Pancreas (tissue), 10 donors: Measurements from ENCODE around the gene TMEM176B. TPM values are rescaled to one million over a fixed set of nuclear protein-coding genes. Genes with fewer than 3 reads are reported as not detected.
A peak's percentile ranks its signal among the peaks of the same experiment; 100 is the strongest.

Source experiments
- ATAC-seq, 4 donors: fragments of 200-7000 bp; cut with Tn5 transposase; one replicate each; pipeline versions ENCODE4 v1.8.0 to v1.9.1; 2020; ENCODE audit warnings: mild to moderate bottlenecking in 4 of 4, moderate library complexity in 4 of 4
- DNase-seq, 6 donors: peaks; one replicate each; pipeline ENCODE4 v3.0.0-alpha.2; 2020
- FAIRE-seq: peaks from 2 replicates; lab custom pipeline; 2012; peaks lifted over from hg19 to GRCh38; lab: Jason Lieb, UNC
- H3K27ac ChIP-seq, 4 donors: fragments of 200-600 bp; sonication (generic); 1 replicate in 3 of 4; 2 replicates in 1 of 4; pipeline versions ENCODE4 v1.5.0 to v1.8.0; 2020
- H3K27me3 ChIP-seq, 4 donors: fragments of 200-600 bp; one replicate each; pipeline ENCODE4 v1.8.0; 2021
- H3K36me3 ChIP-seq, 3 donors: fragments of 200-600 bp; sonication (generic) in 1 of 3; one replicate each; pipeline versions ENCODE4 v1.5.0 to v1.8.0; 2020 to 2021
- H3K4me1 ChIP-seq, 3 donors: fragments of 200-600 bp; one replicate each; pipeline ENCODE4 v1.8.0; 2021
- H3K4me3 ChIP-seq, 4 donors: fragments of 200-600 bp; sonication (generic) in 2 of 4; one replicate each; pipeline versions ENCODE4 v1.5.0 to v1.8.0; 2020 to 2021
- H3K9me3 ChIP-seq, 4 donors: fragments of 200-600 bp; one replicate each; pipeline ENCODE4 v1.8.0; 2021
- CTCF ChIP-seq, 4 donors: fragments of 200-600 bp; sonication (generic) in 3 of 4; IDR thresholded peaks; one replicate each; pipeline versions ENCODE4 v1.5.0 to v1.8.0; 2021; ENCODE audit warnings: antibody characterized with exemption in 4 of 4
- WGBS, 2 donors: extraction: QIAGEN DNeasy Blood & Tissue Kit; methylation state at CpG; one replicate each; pipeline ENCODE4 v1.1.7; 2013; 5-methylcytosine and 5-hydroxymethylcytosine counted together
- intact Hi-C, 3 donors: fragments of 100-400 bp; cut with DNase I; formaldehyde crosslinking; loops; one replicate each; pipeline versions ENCODE4 v1.11.1 to v1.14.2; 2022
- polyA plus RNA-seq, 2 donors: library from polyadenylated mRNA; stranded (reverse); fragments of 200-250 nt; gene quantifications; one replicate each; pipeline ENCODE4 v1.2.3, GENCODE V29; 2013
- total RNA-seq, 6 donors: library from RNA; stranded (reverse); fragmentation: NEBNext Ultra II Directional in 4 of 6; extraction: Animal tissue kit (Norgen Biotek cat#: 25700) in 4 of 6; gene quantifications; one replicate each; pipeline versions ENCODE4 v1.2.1 to v1.2.4, GENCODE V29; 2021 to 2023
- donor health status: healthy with polysubstance abuse.
- donor health status: DM: no; HTN: no; CAD: no; lungs with moderate emphysema.
- donor health status: DM: no; HTN: no; CAD: no.
- donor health status: control.
- donor health status: control.
- donor health status: Bipolar disorder and iron deficiency.
- donor health status: DM: yes; HTN: yes; CAD: no.
- donor health status: DM: no; HTN: no; CAD: no.
- donor health status: DM: no; HTN: no; CAD: no.
- donor health status: DM: yes; HTN: yes; CAD: no.

The TMEM176B gene
- total and polyA plus RNA-seq, 8 donors = 16.4 to 83.9 (median 30.5) TPM

- Histone ChIP-seq H3K27me3 (no peaks in the 10 kb centered on the region), H3K36me3 (no peaks in the 10 kb centered on the region), H3K9me3 (no peaks in the 10 kb centered on the region), H3K27ac (no peak overlapping the region), H3K4me3 (no peak overlapping the region), H3K4me1 (peaks cover 0 to 8% (median 0%) of the 10 kb centered on the region in 3 donors)
- 79% methylated on average over 4 of the region's 4 CpGs for WGBS, 2 donors
- no peak for TF ChIP-seq CTCF (IDR thresholded peaks at IDR 0.05)
- ATAC-seq = peak in 2 of 4 donors; percentile 28 to 33
- intact Hi-C loops = no loop called here
- no peak for DNase-seq
- FAIRE-seq = no peak
Measured at GRCh38 chr7:150755473-150756099, 44.6 kb downstream of the TMEM176B start.

GRCh38 chr7:150754951-150755350, 45.2 kb downstream of the TMEM176B start:
- H3K27me3 ChIP-seq = no peaks in the 10 kb centered on the region
- H3K9me3 ChIP-seq = no peaks in the 10 kb centered on the region
- H3K27ac ChIP-seq = no peak overlapping the region
- intact Hi-C loops = no loop called here
- H3K36me3 ChIP-seq = no peaks in the 10 kb centered on the region
- no peak overlapping the region for H3K4me3 ChIP-seq
- no peak for FAIRE-seq
- H3K4me1 ChIP-seq = peaks cover 0 to 8% (median 0%) of the 10 kb centered on the region in 3 donors
- TF ChIP-seq CTCF (IDR thresholded peaks at IDR 0.05) = no peak
- no peak for DNase-seq
- ATAC-seq = no peak

- Histone ChIP-seq H3K27ac (no peak overlapping the region), H3K27me3 (no peaks in the 10 kb centered on the region), H3K4me3 (no peak overlapping the region), H3K9me3 (no peaks in the 10 kb centered on the region), H3K36me3 (no peaks in the 10 kb centered on the region), H3K4me1 (peaks cover 0 to 8% (median 0%) of the 10 kb centered on the region in 3 donors)
- intact Hi-C loops = no loop called here
- no peak for DNase-seq
- no peak for FAIRE-seq
- ATAC-seq = peak; percentile 58 to 75 (median 72)
- TF ChIP-seq CTCF (IDR thresholded peaks at IDR 0.05) = no peak
- 35 to 42% methylated on average over 3 of the region's 3 CpGs for WGBS, 2 donors
Measured at GRCh38 chr7:150753826-150754603, 46.1 kb downstream of the TMEM176B start.

- Histone ChIP-seq H3K36me3 (no peaks in the 10 kb centered on the region), H3K9me3 (no peaks in the 10 kb centered on the region), H3K4me1 (peaks cover 0 to 8% (median 0%) of the 10 kb centered on the region in 3 donors), H3K4me3 (no peak overlapping the region), H3K27ac (no peak overlapping the region), H3K27me3 (no peaks in the 10 kb centered on the region)
- FAIRE-seq = no peak
- no peak for DNase-seq
- WGBS, 2 donors = 58 to 59% methylated on average over 6 of the region's 6 CpGs
- TF ChIP-seq CTCF (IDR thresholded peaks at IDR 0.05) = no peak
- peak in 1 of 4 donors; percentile 31 for ATAC-seq
- intact Hi-C loops = no loop called here
Measured at GRCh38 chr7:150753239-150753638, 46.9 kb downstream of the TMEM176B start.

- peaks cover 0 to 8% (median 0%) of the 10 kb centered on the region in 3 donors for H3K4me1 ChIP-seq
- FAIRE-seq (no peak), ATAC-seq (peak; percentile 44 to 88 (median 59)), DNase-seq (no peak)
- no peaks in the 10 kb centered on the region for H3K9me3 ChIP-seq
- intact Hi-C loops = no loop called here
- 15 to 28% methylated on average over 2 of the region's 2 CpGs for WGBS, 2 donors
- no peaks in the 10 kb centered on the region for H3K27me3 ChIP-seq
- H3K36me3 ChIP-seq = no peaks in the 10 kb centered on the region
- no peak for TF ChIP-seq CTCF (IDR thresholded peaks at IDR 0.05)
- no peak overlapping the region for H3K27ac ChIP-seq
- no peak overlapping the region for H3K4me3 ChIP-seq
Measured at GRCh38 chr7:150751702-150752101, 48.5 kb downstream of the TMEM176B start.
